Smooth muscle cell (in vitro differentiated cells): Measurements from ENCODE around the gene MLEC. TPM values are rescaled to one million over a fixed set of nuclear protein-coding genes. Genes with fewer than 3 reads are reported as not detected.

Source experiments
- DNase-seq: peaks from one replicate; lab custom pipeline; 2025; ENCODE audit not compliant: unreplicated experiment; lab: John Stamatoyannopoulos, UW
- H2AFZ ChIP-seq: fragments of 200-600 bp; sonication (generic); 2 replicates; pipeline ENCODE4 v1.6.0; 2016; ENCODE audit warnings: antibody characterized with exemption, low read depth, mild to moderate bottlenecking
- H3F3A ChIP-seq: fragments of 200-600 bp; sonication (generic); 2 replicates; pipeline ENCODE4 v1.6.0; 2017; ENCODE audit warnings: antibody characterized with exemption, low read depth
- H3K27ac ChIP-seq: fragments of 200-600 bp; sonication (generic); 2 replicates; pipeline ENCODE4 v1.5.1; 2016; ENCODE audit warnings: low read depth, mild to moderate bottlenecking
- H3K27me3 ChIP-seq: fragments of 200-600 bp; sonication (generic); 2 replicates; pipeline ENCODE4 v1.6.1; 2016; ENCODE audit warnings: low read depth, mild to moderate bottlenecking
- H3K36me3 ChIP-seq: fragments of 200-600 bp; sonication (generic); 2 replicates; pipeline ENCODE4 v1.5.1; 2016; ENCODE audit warnings: low read depth
- H3K4me1 ChIP-seq: fragments of 200-600 bp; sonication (generic); 2 replicates; pipeline ENCODE4 v1.5.1; 2016; ENCODE audit warnings: low read depth
- H3K4me2 ChIP-seq: fragments of 200-600 bp; sonication (generic); 2 replicates; pipeline ENCODE4 v1.6.0; 2016; ENCODE audit warnings: mild to moderate bottlenecking
- H3K4me3 ChIP-seq: fragments of 200-600 bp; sonication (generic); 2 replicates; pipeline ENCODE4 v1.5.1; 2016; ENCODE audit warnings: mild to moderate bottlenecking
- H3K79me2 ChIP-seq: fragments of 200-600 bp; sonication (generic); 2 replicates; pipeline ENCODE4 v1.6.0; 2016; ENCODE audit warnings: low read depth, mild to moderate bottlenecking
- H3K9ac ChIP-seq: fragments of 200-600 bp; sonication (generic); 2 replicates; pipeline ENCODE4 v1.6.0; 2016; ENCODE audit warnings: low read depth
- H3K9me3 ChIP-seq: fragments of 200-600 bp; sonication (generic); replicated peaks from 2 replicates; pipeline ENCODE4 v1.5.1; 2016; ENCODE audit warnings: low read depth
- H4K20me1 ChIP-seq: fragments of 200-600 bp; sonication (generic); 2 replicates; pipeline ENCODE4 v1.6.0; 2016; ENCODE audit warnings: low read depth
- WGBS: methylation state at CpG from one replicate; pipeline ENCODE4 v1.1.7; 2016; ENCODE audit warnings: low lambda C conversion rate; 5-methylcytosine and 5-hydroxymethylcytosine counted together
- polyA plus RNA-seq: library from polyadenylated mRNA; unstranded; fragments of >200 nt; fragmentation: Nextera tagmentation; extraction: Ambion mirVana; gene quantifications from 2 replicates; pipeline ENCODE4 v1.2.1, GENCODE V29; 2016
- total RNA-seq: library from RNA; depleted of rRNA; stranded (reverse); fragments of >200 nt; gene quantifications from 2 replicates; pipeline ENCODE4 v1.2.3, GENCODE V29; 2014
- TF ChIP-seq, protein P1 (sequence below): fragments of 200-600 bp; sonication (generic); IDR thresholded peaks from 2 replicates; pipeline ENCODE4 v1.5.1; 2017; ENCODE audit warnings: borderline replicate concordance, mild to moderate bottlenecking, antibody characterized with exemption; ENCODE audit not compliant: insufficient read depth, poor library complexity, severe bottlenecking

MLEC gene
- total and polyA plus RNA-seq, 2 experiments from 2014 or later: 70.7 to 230 TPM

DNA sequence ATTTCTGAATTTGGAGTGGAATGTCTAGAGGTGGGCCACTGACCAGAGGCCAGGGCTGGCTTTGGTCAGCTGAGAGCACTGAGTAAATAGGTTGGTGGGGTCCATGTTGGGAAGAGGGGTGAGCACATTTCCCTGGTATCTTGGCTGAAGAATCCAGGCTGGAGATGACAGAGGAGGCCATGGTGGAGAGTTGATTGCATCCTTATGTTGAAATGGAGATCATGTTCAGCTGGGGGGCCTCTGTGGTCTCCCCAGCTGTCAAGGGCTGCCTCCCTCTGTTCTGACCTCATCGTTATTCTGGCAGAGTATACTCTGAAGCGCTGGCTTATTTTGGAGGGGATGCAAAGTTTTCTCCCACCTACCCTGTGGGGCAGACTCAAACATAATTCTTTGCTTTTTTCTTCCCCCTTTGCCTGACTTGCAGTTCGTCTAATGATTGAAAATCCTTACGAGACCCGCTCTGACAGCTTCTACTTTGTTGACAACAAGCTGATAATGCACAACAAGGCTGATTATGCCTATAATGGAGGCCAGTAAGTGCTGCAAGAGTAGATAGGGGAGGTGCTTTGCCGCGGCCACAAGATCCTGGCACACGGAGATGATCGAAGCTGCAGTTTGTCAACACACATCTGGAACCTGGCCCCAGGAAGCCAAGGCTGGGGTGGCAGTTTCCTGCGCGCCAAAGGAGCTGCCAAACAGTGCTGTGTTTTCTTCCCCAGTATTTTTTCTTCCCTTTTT is 32.7 kb downstream of the MLEC start:
- H3K4me3 ChIP-seq: no peak overlapping the region
- H4K20me1 ChIP-seq: peaks cover 31% of the 10 kb centered on the region
- TF ChIP-seq, protein P1, sequence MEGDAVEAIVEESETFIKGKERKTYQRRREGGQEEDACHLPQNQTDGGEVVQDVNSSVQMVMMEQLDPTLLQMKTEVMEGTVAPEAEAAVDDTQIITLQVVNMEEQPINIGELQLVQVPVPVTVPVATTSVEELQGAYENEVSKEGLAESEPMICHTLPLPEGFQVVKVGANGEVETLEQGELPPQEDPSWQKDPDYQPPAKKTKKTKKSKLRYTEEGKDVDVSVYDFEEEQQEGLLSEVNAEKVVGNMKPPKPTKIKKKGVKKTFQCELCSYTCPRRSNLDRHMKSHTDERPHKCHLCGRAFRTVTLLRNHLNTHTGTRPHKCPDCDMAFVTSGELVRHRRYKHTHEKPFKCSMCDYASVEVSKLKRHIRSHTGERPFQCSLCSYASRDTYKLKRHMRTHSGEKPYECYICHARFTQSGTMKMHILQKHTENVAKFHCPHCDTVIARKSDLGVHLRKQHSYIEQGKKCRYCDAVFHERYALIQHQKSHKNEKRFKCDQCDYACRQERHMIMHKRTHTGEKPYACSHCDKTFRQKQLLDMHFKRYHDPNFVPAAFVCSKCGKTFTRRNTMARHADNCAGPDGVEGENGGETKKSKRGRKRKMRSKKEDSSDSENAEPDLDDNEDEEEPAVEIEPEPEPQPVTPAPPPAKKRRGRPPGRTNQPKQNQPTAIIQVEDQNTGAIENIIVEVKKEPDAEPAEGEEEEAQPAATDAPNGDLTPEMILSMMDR: no peak
- peaks cover 4% of the 10 kb centered on the region for H3K79me2 ChIP-seq
- H2AFZ ChIP-seq: no peak overlapping the region
- WGBS: 89% methylated on average over 11 of the region's 11 CpGs
- H3K9ac ChIP-seq: no peak overlapping the region
- H3K36me3 ChIP-seq: peaks cover 6% of the 10 kb centered on the region
- no peaks in the 10 kb centered on the region for H3K27me3 ChIP-seq
- peak overlapping the region; percentile 49 for H3K27ac ChIP-seq
- no peaks in the 10 kb centered on the region for H3K4me1 ChIP-seq
- H3K4me2 ChIP-seq: no peak overlapping the region
- DNase-seq: no peak
- H3K9me3 ChIP-seq: no peaks in the 10 kb centered on the region
- no peaks in the 10 kb centered on the region for H3F3A ChIP-seq

DNA sequence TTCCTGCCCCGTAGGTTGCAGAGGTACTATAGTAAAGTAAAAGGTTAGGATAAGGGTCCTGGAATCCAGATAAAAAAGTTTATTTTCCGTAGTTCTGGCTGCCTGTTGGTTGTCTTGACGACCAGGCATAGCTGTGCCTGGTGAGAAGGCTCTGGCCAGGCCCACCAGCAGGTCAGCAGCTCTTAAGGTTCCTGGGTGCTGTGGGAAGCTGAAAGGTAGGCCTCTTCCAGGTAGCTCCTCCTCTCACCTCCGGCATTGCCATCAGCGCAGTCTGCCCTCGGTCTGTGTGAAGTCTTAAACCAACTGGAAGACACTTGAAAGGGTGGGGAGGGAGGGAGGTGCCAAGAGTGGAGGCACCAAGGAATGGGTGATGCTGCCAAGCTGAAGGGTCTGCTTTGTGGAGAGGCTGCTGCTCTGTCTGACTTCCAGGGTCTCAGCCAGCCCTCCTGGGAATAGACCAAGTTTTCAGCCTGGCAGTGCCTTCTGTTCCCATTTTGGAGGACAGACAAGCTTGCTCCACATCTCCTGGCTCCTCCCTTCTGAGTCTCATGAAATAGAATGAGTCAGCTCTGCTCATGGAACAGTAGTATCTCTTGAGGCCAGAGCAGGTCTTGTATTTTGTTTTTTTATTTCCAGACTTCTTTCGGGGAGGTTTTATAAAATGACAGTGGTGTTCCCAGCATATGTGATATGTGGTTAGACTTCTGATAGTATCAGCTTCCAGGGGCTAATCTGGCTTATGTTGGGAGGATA is 33.5 kb downstream of the MLEC start:
- peak overlapping the region; percentile 49 for H3K27ac ChIP-seq
- WGBS: 77% methylated on average over 7 of the region's 7 CpGs
- H3K9ac ChIP-seq: no peak overlapping the region
- H3K27me3 ChIP-seq: no peaks in the 10 kb centered on the region
- H3K4me2 ChIP-seq: peak overlapping the region; percentile 8
- peaks cover 26% of the 10 kb centered on the region for H4K20me1 ChIP-seq
- H3K4me3 ChIP-seq: no peak overlapping the region
- H3K36me3 ChIP-seq: peaks cover 6% of the 10 kb centered on the region
- DNase-seq: no peak
- no peaks in the 10 kb centered on the region for H3K79me2 ChIP-seq
- TF ChIP-seq, protein P1: no peak
- H3F3A ChIP-seq: no peaks in the 10 kb centered on the region
- H2AFZ ChIP-seq: no peak overlapping the region
- no peaks in the 10 kb centered on the region for H3K9me3 ChIP-seq
- peaks cover 7% of the 10 kb centered on the region for H3K4me1 ChIP-seq

GRCh38 chr12:120720987-120721801 is 34.2 kb downstream of the MLEC start:
- no peak overlapping the region for H3K4me3 ChIP-seq
- no peaks in the 10 kb centered on the region for H3K27me3 ChIP-seq
- peaks cover 20% of the 10 kb centered on the region for H4K20me1 ChIP-seq
- TF ChIP-seq, protein P1: no peak
- peaks cover 6% of the 10 kb centered on the region for H3K36me3 ChIP-seq
- H3K4me2 ChIP-seq: no peak overlapping the region
- H2AFZ ChIP-seq: no peak overlapping the region
- H3K4me1 ChIP-seq: peaks cover 7% of the 10 kb centered on the region
- H3K9ac ChIP-seq: no peak overlapping the region
- H3K79me2 ChIP-seq: no peaks in the 10 kb centered on the region
- DNase-seq: no peak
- no peaks in the 10 kb centered on the region for H3F3A ChIP-seq
- H3K9me3 ChIP-seq: no peaks in the 10 kb centered on the region
- H3K27ac ChIP-seq: peak overlapping the region; percentile 49
- WGBS: 86% methylated on average over 10 of the region's 10 CpGs
